IPS DF 19.7 (cell line): Measurements from ENCODE around the gene PACSIN2.
"Not testable (repeated sequence)": the region's sequence is repeated elsewhere in the genome, so short reads cannot be mapped to it uniquely, and the experiment has no call there.

Source experiments
- DNase-seq: peaks from one replicate; pipeline ENCODE4 v3.0.0-alpha.2; 2013; ENCODE audit warnings: low read depth, low spot score

The PACSIN2 gene

DNA sequence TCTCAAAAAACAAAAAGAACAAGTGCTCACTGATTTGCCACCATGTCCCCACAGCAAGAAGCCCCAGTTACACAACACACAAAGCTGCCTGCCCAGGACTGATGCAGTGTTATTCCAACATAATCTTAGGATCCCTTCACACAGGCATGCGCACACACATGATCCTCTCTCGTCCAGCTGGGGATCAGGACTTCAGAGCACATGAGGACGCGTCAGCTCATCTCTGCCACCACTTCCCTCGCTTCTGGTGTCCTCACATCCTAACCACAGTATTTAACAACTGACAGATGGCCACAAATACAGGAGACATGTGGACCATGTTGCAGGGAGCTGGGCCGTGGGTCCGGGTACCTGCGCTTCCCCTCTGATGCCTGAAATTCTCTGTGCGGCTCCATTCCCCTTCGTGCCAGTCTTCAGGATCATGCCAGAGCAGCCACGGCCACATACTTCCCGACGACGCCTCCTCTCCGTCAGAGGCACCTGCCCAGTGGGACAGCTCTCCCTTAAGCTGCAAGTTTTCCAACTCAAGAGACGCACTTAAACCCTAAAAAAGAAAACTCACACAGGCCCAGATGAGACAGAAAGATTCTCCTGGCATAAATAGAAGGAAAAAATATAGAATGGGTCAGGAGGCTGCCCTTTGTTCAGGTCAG lies 68.3 kb downstream of the PACSIN2 start:
- DNase-seq = no peak

GRCh38 chr22:42945736-42946135 lies 69.2 kb downstream of the PACSIN2 start:
- DNase-seq = no peak

GRCh38 chr22:42945027-42945426 lies 69.9 kb downstream of the PACSIN2 start:
- DNase-seq = no peak

GRCh38 chr22:42944409-42944808 lies 70.5 kb downstream of the PACSIN2 start:
- no peak for DNase-seq

GRCh38 chr22:42943981-42944380 lies 71.0 kb downstream of the PACSIN2 start:
- DNase-seq = no peak

DNA sequence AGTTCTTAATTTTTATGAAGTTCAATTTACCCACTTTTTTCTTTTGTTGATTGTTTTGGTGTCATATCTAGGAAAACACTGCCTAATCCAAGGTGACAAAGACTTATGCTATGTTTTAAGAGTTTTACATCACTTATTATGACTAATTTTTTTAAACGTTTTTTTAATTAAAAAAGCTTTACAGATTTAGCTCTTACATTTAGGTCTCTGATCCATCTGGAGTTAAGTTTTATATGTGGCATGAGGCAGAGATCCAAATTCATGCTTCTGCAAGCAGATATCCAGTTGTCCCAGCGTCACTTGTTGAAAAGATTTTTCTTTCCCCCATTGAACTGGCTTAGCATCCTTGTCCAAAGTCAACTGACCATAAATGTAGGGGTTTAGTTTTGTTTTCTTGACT lies 72.6 kb downstream of the PACSIN2 start:
- no peak for DNase-seq

DNA sequence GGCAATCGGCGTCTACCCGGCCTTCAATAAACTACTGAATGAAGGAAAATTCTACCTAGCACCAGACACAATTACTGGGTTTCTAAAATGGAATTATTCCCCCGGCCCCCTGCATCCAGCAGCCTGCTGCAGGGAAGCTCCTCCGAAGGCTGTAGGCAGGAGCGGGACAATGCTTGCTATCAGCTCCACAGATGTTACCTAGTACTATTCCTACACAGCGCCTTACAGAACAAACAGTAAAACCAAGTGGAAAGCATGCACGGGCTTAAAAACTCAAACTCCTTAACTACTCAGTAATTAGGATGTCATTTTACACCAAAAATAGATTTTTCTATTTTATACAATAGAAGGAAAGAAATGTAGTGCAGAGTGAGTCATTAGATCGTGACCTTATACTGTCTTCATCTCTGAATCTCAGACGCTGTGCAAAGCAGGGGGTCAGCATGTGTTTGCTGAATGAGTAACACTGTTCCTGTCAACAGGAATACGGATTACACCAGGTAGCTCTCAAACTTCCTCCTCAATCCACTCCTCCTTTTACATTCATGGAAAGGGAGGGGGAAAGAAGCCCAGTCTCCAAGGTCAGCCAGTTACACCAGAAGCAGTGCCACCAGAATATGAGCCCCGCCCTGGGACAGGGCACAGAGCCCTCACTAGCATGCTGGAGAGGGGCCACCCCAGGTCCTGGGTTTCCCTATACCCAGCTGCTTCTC lies 74.9 kb downstream of the PACSIN2 start:
- DNase-seq = no peak

DNA sequence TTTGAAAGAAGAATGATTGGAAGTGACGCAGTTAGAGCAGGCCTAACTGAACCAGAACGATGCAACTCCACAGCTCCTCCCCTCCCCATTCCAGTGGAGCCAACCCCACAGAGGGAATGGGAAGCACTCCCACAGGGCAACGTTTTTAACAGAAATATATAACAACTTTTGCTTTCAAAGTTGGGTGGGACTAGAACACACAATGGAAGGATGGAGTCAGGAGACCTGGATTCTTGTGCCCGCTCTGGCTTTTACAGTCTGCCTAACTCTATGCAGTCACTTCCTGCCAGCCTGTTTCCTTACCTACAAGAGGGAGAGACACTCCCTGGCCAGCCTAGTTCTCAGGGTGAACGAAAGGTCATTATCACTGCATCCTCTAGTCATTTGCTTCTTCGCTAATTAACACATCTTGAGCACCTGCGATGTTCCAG lies 75.5 kb downstream of the PACSIN2 start:
- DNase-seq = no peak

DNA sequence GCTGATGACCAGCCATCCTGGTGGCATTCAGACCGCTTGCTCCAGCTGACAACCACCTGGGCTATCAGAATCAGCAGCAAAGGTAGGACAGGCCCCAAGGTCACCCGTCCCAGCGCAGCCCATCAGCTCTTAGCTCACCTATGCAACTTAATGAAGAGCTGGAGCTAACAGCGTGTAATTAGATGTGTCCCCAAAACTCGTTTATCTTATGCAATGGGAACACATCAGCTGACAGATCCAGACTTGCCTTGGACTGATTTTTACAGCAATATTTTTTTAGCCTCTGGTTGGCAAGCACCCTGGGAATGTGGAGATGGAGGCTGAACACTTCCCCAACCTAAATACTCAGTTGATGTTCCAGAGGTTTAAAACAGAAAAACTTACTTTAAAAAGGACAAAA lies 76.0 kb downstream of the PACSIN2 start:
- no peak for DNase-seq

- DNase-seq = no peak
Measured at GRCh38 chr22:42938449-42938848, 76.5 kb downstream of the PACSIN2 start.

DNA sequence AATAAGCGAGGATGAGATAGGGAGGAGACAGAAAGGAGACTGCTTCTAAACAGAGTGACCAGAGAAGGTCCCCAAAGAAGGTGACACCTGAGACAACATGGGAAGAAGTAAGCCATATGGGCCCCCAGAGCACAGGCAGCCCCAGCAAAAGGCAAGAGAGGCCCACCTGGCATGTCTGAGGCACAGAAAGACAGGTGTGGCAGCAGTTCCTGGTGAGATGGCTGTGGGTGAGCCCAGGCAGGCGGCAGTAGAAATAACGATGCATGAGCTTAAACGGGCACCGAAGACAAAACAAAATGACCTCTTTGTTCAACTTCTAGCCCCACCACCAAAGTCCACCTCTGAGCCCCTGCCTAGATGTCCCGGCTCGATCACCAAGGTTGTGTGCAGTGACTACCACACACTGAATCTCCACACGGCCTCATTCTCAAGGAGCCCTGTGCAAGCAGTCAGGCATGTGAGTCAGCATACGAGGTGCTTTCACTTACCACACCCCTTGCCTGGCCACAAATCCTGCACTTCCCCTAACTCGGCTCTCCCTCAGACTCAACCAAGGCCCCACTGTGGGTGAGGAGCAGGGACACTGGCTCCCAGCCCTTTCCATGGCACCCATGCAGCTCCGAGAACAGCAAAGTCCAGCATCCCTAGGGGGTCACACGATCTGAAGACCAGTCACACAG lies 77.6 kb downstream of the PACSIN2 start:
- DNase-seq = no peak

GRCh38 chr22:42936680-42937079 lies 78.3 kb downstream of the PACSIN2 start:
- not testable (repeated sequence) for DNase-seq

DNA sequence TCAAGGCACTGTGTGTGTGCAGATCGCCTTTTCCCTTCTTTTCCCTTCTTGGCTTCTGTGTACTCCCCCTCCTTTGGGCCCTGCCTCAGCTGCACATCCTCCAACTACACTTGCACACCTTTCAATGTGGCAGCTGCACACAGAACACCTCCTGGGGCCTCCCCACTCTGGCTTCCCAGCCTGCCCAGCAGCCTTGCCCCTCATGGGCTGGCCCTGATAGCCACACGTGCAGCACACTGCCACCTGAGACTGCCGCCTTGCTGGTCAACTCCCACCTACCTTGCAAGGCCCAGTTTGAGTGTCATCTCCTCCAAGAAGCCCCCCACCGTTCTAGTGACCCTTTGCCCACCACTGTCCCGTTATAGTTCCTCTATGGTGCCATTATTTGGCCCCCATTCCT lies 80.6 kb downstream of the PACSIN2 start:
- DNase-seq = no peak

- no peak for DNase-seq
Measured at GRCh38 chr22:42933485-42934091, 81.4 kb downstream of the PACSIN2 start.

DNA sequence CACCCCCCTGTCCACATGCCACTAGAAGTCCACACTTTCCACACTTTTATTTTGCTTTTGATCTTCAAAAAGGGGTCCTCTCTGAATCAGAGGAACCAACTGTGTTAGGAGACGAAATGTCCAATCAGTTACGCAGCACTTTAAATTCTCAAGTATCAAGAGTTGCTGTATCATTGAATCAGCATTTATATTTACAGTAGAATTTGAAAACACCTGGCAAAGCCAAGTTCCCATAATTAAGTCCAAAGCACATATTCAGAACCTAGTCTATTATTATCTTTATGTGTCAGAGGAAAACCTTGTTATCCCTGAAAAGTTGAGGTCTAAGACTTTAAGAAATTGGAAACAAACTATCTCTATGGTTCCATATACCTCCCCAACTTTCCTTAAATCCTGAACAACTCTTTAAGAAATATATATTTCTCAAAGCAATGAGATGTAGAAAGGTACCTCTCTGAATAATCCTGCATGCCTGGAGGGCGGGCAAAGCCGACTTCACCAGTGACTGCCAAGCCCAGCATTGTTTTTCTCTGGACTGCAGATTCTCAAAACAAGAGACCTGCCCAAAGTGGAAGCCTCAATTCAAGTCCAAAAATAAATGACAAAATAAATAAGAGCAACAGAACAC lies 82.0 kb downstream of the PACSIN2 start:
- no peak for DNase-seq

DNA sequence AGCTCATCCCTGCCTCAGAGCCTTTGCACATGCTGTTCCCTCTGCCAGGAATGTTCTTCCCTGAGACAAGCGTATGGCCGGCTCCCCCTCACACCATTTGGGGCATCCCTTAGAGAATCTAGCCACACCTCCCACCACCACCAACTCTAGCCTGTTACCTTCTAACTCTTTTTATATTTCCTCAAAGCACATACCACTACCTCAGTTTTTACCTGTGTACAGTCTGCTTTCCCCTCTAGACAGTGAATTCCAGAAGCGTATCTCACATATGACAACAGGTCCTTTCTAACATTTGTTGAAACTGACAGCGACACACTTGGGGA lies 82.8 kb downstream of the PACSIN2 start:
- no peak for DNase-seq

GRCh38 chr22:42931421-42932196 lies 83.3 kb downstream of the PACSIN2 start:
- no peak for DNase-seq

GRCh38 chr22:42930810-42931420 lies 84.0 kb downstream of the PACSIN2 start:
- no peak for DNase-seq

DNA sequence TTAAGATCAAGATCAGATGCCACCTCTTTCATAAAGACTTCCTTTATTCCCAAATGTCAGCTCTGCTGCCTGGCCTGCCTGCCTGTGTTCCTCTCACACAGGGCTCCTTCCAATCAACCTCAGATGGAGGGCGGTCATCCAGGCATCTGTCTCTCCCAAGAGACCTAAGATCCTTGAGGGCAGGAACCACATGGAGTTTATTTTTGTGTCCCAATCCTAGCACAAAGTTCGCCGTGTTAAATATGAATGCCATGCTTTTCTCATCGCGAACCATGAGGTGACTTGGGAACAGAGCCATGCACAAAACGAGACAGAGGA lies 85.2 kb downstream of the PACSIN2 start:
- DNase-seq = no peak

GRCh38 chr22:42928969-42929837 lies 85.7 kb downstream of the PACSIN2 start:
- DNase-seq = no peak
